Stimulated activated CD8-positive, alpha-beta memory T cell treated with anti-CD3 and anti-CD28 coated beads, Interleukin-7, amount 100 ng/mL, for 4 hours (primary cell): Measurements from ENCODE around the gene MFAP4.

Experiments
- DNase-seq, 2 donors: peaks; one replicate each; pipeline ENCODE4 v3.0.0-alpha.2; 2020; ENCODE audit warnings: low read depth in 2 of 2

Gene MFAP4

DNA sequence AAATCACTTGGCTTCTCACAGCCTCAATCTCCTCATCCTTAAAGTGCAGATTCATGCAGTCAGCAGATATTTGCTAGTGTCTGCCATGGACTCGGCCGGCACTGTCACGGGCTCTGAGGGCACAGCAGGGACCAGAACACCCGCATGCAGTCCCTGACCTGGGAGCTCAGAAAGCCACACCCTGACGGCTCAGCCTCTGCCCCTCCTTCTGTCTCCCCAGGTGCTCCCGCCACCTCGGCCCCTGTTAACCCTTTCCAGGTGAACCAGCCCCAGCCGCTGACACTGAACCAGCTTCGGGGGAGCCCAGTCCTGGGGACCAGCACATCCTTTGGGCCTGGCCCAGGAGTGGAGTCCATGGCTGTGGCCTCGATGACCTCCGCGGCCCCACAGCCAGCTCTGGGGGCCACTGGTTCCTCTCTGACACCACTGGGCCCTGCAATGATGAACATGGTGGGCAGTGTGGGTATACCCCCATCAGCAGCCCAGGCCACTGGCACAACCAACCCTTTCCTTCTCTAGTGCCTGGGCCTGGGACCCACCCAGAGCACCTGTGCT lies 53.2 kb downstream of the MFAP4 start:
- DNase-seq: no peak
